Kidney (tissue), 14 donors: Measurements from ENCODE around the gene ITGB7. TPM values are rescaled to one million over a fixed set of nuclear protein-coding genes. Genes with fewer than 3 reads are reported as not detected.

ENCODE experiments used
- DNase-seq, 5 donors: peaks; one replicate each; pipeline ENCODE4 v3.0.0-alpha.2; 2013 to 2020
- FAIRE-seq: peaks from 2 replicates; lab custom pipeline; 2012; peaks lifted over from hg19 to GRCh38; lab: Jason Lieb, UNC
- H3K27ac ChIP-seq, 2 donors: one replicate each; pipeline ENCODE4 v1.7.0; 2013; ENCODE audit warnings: low read depth in 2 of 2, low read length in 2 of 2, inconsistent platforms in 1 of 2
- H3K27me3 ChIP-seq: one replicate; pipeline ENCODE4 v1.7.1; 2013; ENCODE audit warnings: low read length, inconsistent platforms; ENCODE audit not compliant: control insufficient read depth, insufficient read depth
- H3K36me3 ChIP-seq, 3 donors: one replicate each; pipeline versions ENCODE4 v1.7.0 to v1.7.1; 2013; ENCODE audit warnings: low read length in 3 of 3, control low read depth in 1 of 3, inconsistent platforms in 1 of 3; ENCODE audit not compliant: insufficient read depth in 3 of 3, control insufficient read depth in 2 of 3
- H3K4me1 ChIP-seq, 3 donors: one replicate each; pipeline versions ENCODE4 v1.7.0 to v1.7.1; 2013; ENCODE audit warnings: low read length in 3 of 3, inconsistent platforms in 1 of 3, low read depth in 1 of 3; ENCODE audit not compliant: control insufficient read depth in 2 of 3, insufficient read depth in 2 of 3
- H3K4me3 ChIP-seq, 3 donors: one replicate each; pipeline versions ENCODE4 v1.7.0 to v1.8.1; 2013; ENCODE audit warnings: low read length in 3 of 3, control low read depth in 1 of 3, inconsistent platforms in 1 of 3
- H3K9ac ChIP-seq, 3 donors: one replicate each; pipeline versions ENCODE4 v1.7.0 to v1.7.1; 2013; ENCODE audit warnings: low read length in 3 of 3, control low read depth in 1 of 3, inconsistent platforms in 1 of 3
- H3K9me3 ChIP-seq, 3 donors: one replicate each; pipeline versions ENCODE4 v1.7.0 to v1.7.1; 2013; ENCODE audit warnings: low read length in 3 of 3, control low read depth in 1 of 3, inconsistent platforms in 1 of 3; ENCODE audit not compliant: control insufficient read depth in 2 of 3, insufficient read depth in 1 of 3
- CTCF ChIP-seq: IDR thresholded peaks from 3 replicates; pipeline ENCODE4 v1.5.1; 2012; ENCODE audit warnings: mild to moderate bottlenecking, moderate library complexity, borderline replicate concordance; ENCODE audit not compliant: insufficient read depth; ENCODE audit errors: extremely low read depth
- intact Hi-C: fragments of 100-400 bp; cut with DNase I; formaldehyde crosslinking; loops from one replicate; pipeline ENCODE4 v1.11.1; 2022
- polyA plus RNA-seq: library from polyadenylated mRNA; stranded (reverse); fragments of 350-450 nt; fragmentation: Illumina TruSeq; extraction: RNeasy Lipid Tissue Mini Kit (QIAGEN cat#74804); gene quantifications from one replicate; pipeline ENCODE4 v1.2.3, GENCODE V29; 2014; ENCODE audit warnings: low read depth, low replicate concordance; ENCODE audit not compliant: insufficient read depth
- total RNA-seq: library from RNA; stranded (reverse); fragmentation: NEBNext Ultra II Directional; extraction: Animal tissue kit (Norgen Biotek cat#: 25700); gene quantifications from one replicate; pipeline ENCODE4 v1.2.1, GENCODE V29; 2021
- donor health status: control.
- donor health status: control.
- donor health status: control.
- donor health status: control.
- donor health status: control.
- donor health status: DM: yes; HTN: yes; CAD: no.
- donor health status: Normal renal cell carcinoma (clear cell type).

The ITGB7 gene
- total and polyA plus RNA-seq, 2 donors from 2014 or later: 11.0 to 14.5 TPM

DNA sequence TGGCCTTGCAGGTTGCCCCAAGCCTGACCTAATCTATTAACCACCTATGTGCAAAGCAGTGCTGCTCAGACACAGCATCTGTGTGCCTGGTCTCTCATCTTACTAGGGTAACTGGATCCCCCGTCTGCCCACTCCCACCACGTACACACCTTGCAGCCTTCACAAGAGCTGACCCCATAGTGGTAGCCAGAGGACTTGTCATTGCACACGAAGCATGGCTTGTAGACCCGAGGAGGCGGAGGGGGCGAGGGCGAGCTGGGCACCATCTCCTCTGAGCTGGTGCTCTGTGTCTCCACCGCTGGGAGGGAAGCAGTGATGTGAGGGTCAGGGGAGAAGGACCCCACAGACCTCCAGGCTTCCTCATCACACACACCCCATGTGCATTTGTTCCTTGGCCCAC is 8.4 kb upstream of the ITGB7 start:
- DNase-seq (peak in 2 of 5 donors; percentile 35 to 36), FAIRE-seq (no peak)
- TF ChIP-seq CTCF: no peak
- no peak overlapping the region for H3K9ac ChIP-seq
- H3K4me1 ChIP-seq: peaks cover 0 to 34% (median 0%) of the 10 kb centered on the region in 3 donors
- H3K4me3 ChIP-seq: no peak overlapping the region
- H3K27me3 ChIP-seq: peaks cover 4% of the 10 kb centered on the region
- peak overlapping the region in 1 of 2 donors; percentile 76 for H3K27ac ChIP-seq
- peaks cover 0 to 10% (median 10%) of the 10 kb centered on the region in 3 donors for H3K36me3 ChIP-seq
- H3K9me3 ChIP-seq: no peaks in the 10 kb centered on the region
- intact Hi-C loops: loop anchor here (10.0 kb wide), 1 partner anchor 69 kb away; no protein-coding TSS in a partner anchor

- Histone ChIP-seq H3K4me1 (peaks cover 0 to 34% (median 0%) of the 10 kb centered on the region in 3 donors), H3K27me3 (peaks cover 4% of the 10 kb centered on the region), H3K9me3 (no peaks in the 10 kb centered on the region), H3K4me3 (peak overlapping the region in 1 of 3 donors; percentile 25), H3K27ac (peak overlapping the region in 1 of 2 donors; percentile 76), H3K9ac (no peak overlapping the region), H3K36me3 (peaks cover 0 to 10% (median 10%) of the 10 kb centered on the region in 3 donors)
- TF ChIP-seq CTCF: no peak
- DNase-seq (peak in 2 of 5 donors; percentile 53 to 80), FAIRE-seq (no peak)
- intact Hi-C loops: loop anchor here (10.0 kb wide), 1 partner anchor 70 kb away; no protein-coding TSS in a partner anchor
Observed at GRCh38 chr12:53214687-53215455, 7.8 kb upstream of the ITGB7 start.

DNA sequence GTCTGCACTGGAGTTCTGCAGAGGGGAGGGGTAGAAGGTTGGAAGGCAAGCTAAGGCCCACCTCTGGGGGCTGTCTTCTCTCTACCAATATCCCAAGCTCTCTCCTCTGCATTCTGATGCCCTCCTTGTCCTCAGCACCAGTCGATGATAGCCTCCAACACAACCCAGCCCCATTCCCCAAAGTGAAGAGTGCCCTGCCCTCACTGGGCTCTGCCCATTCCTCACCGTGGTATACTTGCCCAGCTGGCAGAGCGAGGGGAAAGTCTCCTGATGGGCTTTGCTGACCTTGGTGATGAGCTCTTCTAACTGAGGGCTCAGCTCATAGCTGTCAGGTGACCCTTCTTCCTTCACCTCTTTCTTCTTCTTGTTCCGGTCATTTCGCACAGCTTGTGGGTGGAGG is 7.2 kb upstream of the ITGB7 start:
- Histone ChIP-seq H3K9me3 (no peaks in the 10 kb centered on the region), H3K27me3 (peaks cover 2% of the 10 kb centered on the region), H3K36me3 (peaks cover 0 to 10% (median 10%) of the 10 kb centered on the region in 3 donors), H3K9ac (no peak overlapping the region), H3K4me1 (peaks cover 0 to 34% (median 0%) of the 10 kb centered on the region in 3 donors), H3K27ac (no peak overlapping the region), H3K4me3 (peak overlapping the region in 1 of 3 donors; percentile 25)
- no peak for FAIRE-seq
- DNase-seq: peak in 1 of 5 donors; percentile 29
- intact Hi-C loops: loop anchor here (10.0 kb wide), 1 partner anchor 71 kb away; no protein-coding TSS in a partner anchor
- TF ChIP-seq CTCF: no peak
